HepG2 (cell line): Measurements from ENCODE around the gene KDELR3. TPM values are rescaled to one million over a fixed set of nuclear protein-coding genes. Genes with fewer than 3 reads are reported as not detected.

ENCODE experiments used
- ATAC-seq: fragments of 200-7000 bp; cut with Tn5 transposase; 3 replicates; pipeline ENCODE4 v1.9.1; 2020; ENCODE audit warnings: mild to moderate bottlenecking, moderate library complexity
- BruUV-seq: library from RNA; stranded (reverse); fragments of 400-500 nt; replicated peaks from 2 replicates; lab custom pipeline; 2021; lab: Mats Ljungman, UMichigan
- CTCF ChIA-PET: fragments of 300-600 bp; formaldehyde crosslinking; extraction: SDS; loops from one replicate; lab custom pipeline; 2021; ENCODE audit warnings: low total read pairs, inconsistent platforms, low intra/inter-chr PET ratio; lab: Yijun Ruan, JAX
- POLR2A ChIA-PET: fragments of 350-600 bp; sonication (Branson Sonifier 250); formaldehyde crosslinking; loops from one replicate; lab custom pipeline; 2020; ENCODE audit warnings: antibody characterized with exemption, inconsistent platforms; lab: Yijun Ruan, JAX
- DNase-seq: peaks from one replicate; pipeline ENCODE4 v3.0.0-alpha.2; 2015; ENCODE audit warnings: low spot score
- FAIRE-seq: peaks from 3 replicates; lab custom pipeline; 2011; peaks lifted over from hg19 to GRCh38; lab: Jason Lieb, UNC
- H2AFZ ChIP-seq: one replicate; pipeline ENCODE4 v1.6.1; 2011; ENCODE audit warnings: low read length, inconsistent platforms
- H3K27ac ChIP-seq: fragments of 300-600 bp; 3 replicates; pipeline ENCODE4 v1.8.0; 2011; ENCODE audit warnings: mixed run types, mild to moderate bottlenecking, mixed read lengths, low read length, inconsistent platforms; ENCODE audit not compliant: insufficient read depth; ENCODE audit errors: extremely low read length
- H3K27me3 ChIP-seq, 2 experiments: fragments of 200-600 bp in 1 of 2; 2 replicates in 1 of 2; 3 replicates in 1 of 2; pipeline versions ENCODE4 v1.6.0 to v1.8.0; 2011; ENCODE audit warnings: low read length in 2 of 2, mild to moderate bottlenecking in 2 of 2, moderate library complexity in 2 of 2, inconsistent platforms in 1 of 2; ENCODE audit not compliant: insufficient read depth in 2 of 2, control insufficient read depth in 1 of 2
- H3K36me3 ChIP-seq, 2 experiments: fragments of 200-600 bp in 1 of 2; replicated peaks in 1 of 2; 2 replicates in 1 of 2; 3 replicates in 1 of 2; pipeline versions ENCODE4 v1.5.1 to v1.8.0; 2011; ENCODE audit warnings: low read length in 2 of 2, inconsistent platforms in 1 of 2; ENCODE audit not compliant: insufficient read depth in 2 of 2, control insufficient read depth in 1 of 2
- H3K4me1 ChIP-seq: 2 replicates; pipeline ENCODE4 v1.5.1; 2012; ENCODE audit warnings: low read length, inconsistent platforms; ENCODE audit not compliant: insufficient read depth
- H3K4me2 ChIP-seq: 2 replicates; pipeline ENCODE4 v1.6.0; 2011; ENCODE audit warnings: low read depth, low read length, inconsistent platforms
- H3K4me3 ChIP-seq, 3 experiments: fragments of 200-600 bp in 1 of 3; sonication (generic), shearing (Covaris generic) in 1 of 3; replicated peaks in 1 of 3; 2 replicates each; pipeline ENCODE4 v1.5.1; 2011 to 2016; ENCODE audit warnings: low read length in 3 of 3, inconsistent platforms in 2 of 3, low read depth in 2 of 3, mild to moderate bottlenecking in 2 of 3, control low read depth in 1 of 3, mixed read lengths in 1 of 3; ENCODE audit not compliant: insufficient read depth in 1 of 3
- H3K79me2 ChIP-seq: one replicate; pipeline ENCODE4 v1.6.1; 2011; ENCODE audit warnings: low read length, inconsistent platforms; ENCODE audit not compliant: insufficient read depth
- H3K9ac ChIP-seq: 2 replicates; pipeline ENCODE4 v1.6.0; 2011; ENCODE audit warnings: mild to moderate bottlenecking, low read depth, low read length, inconsistent platforms; ENCODE audit not compliant: insufficient read depth
- H3K9me3 ChIP-seq: 2 replicates; pipeline ENCODE4 v1.5.1; 2012; ENCODE audit warnings: mild to moderate bottlenecking, low read length
- H4K20me1 ChIP-seq: 2 replicates; pipeline ENCODE4 v1.6.0; 2011; ENCODE audit warnings: inconsistent platforms, mild to moderate bottlenecking, low read length, moderate library complexity; ENCODE audit not compliant: insufficient read depth
- MAZ ChIP-seq, 2 experiments: sonication (generic) in 1 of 2; formaldehyde crosslinking in 1 of 2; IDR thresholded peaks; 2 replicates each; pipeline versions ENCODE4 v1.5.0 to v1.6.1; 2012 to 2020; ENCODE audit warnings: low read depth in 2 of 2, mild to moderate bottlenecking in 2 of 2, borderline replicate concordance in 1 of 2, improper control_type of control experiment in 1 of 2, low read length in 1 of 2, missing genetic modification reagents in 1 of 2, moderate library complexity in 1 of 2
- U2AF1 ChIP-seq: fragments of 200-400 bp; formaldehyde crosslinking; optimal IDR thresholded peaks from 2 replicates; pipeline ENCODE3; 2017; ENCODE audit warnings: mild to moderate bottlenecking, low read depth, low read length
- UBTF ChIP-seq: sonication (generic); formaldehyde crosslinking; IDR thresholded peaks from 2 replicates; pipeline ENCODE4 v1.4.0; 2020; ENCODE audit warnings: mild to moderate bottlenecking, missing genetic modification reagents
- ZBTB40 ChIP-seq, 2 experiments: fragments of 450-650 bp in 1 of 2; sonication (generic) in 1 of 2; formaldehyde crosslinking in 1 of 2; IDR thresholded peaks; 2 replicates each; pipeline versions ENCODE4 v1.6.1 to v1.8.0; 2016 to 2022; ENCODE audit warnings: antibody characterized with exemption in 1 of 2, mild to moderate bottlenecking in 1 of 2, missing genetic modification reagents in 1 of 2
- ZSCAN9 ChIP-seq: IDR thresholded peaks from 2 replicates; pipeline ENCODE4 v1.6.1; 2016; ENCODE audit warnings: borderline replicate concordance
- WGBS: methylation state at CpG from one replicate; pipeline ENCODE4 v1.1.6; 2017; ENCODE audit warnings: low lambda C conversion rate; 5-methylcytosine and 5-hydroxymethylcytosine counted together
- in situ Hi-C: cut with HindIII; loops from 2 replicates; pipeline ENCODE4 v1.10.0; 2017; ENCODE audit warnings: low pct_unique_long_range_greater_than_20kb; ENCODE audit not compliant: extremely low pct_ligation_motif_present
- intact Hi-C: fragments of 100-400 bp; cut with micrococcal nuclease; formaldehyde crosslinking; loops from one replicate; pipeline ENCODE4 v1.10.0; 2022; ENCODE audit not compliant: unreplicated experiment
- polyA plus RNA-seq, 8 experiments: library from polyadenylated mRNA; depleted of rRNA in 3 of 8; stranded (reverse) in 7 of 8; unstranded in 1 of 8; fragments of >200 nt; fragmentation: Illumina TruSeq in 4 of 8; extraction: Trizol in 4 of 8; gene quantifications; 2 replicates each; pipeline versions ENCODE4 v1.2.1 to v1.2.3, GENCODE V29; 2011 to 2016; ENCODE audit warnings: low read depth in 4 of 8, missing spikeins in 1 of 8, mixed read lengths in 1 of 8; ENCODE audit not compliant: insufficient read depth in 1 of 8
- total RNA-seq, 5 experiments: library from RNA; depleted of rRNA; stranded (reverse); fragments of >200 nt; fragmentation: Illumina TruSeq; extraction: Trizol; gene quantifications; 2 replicates each; pipeline ENCODE4 v1.2.3, GENCODE V29; 2016; ENCODE audit warnings: low read depth in 1 of 5
- TF ChIP-seq, protein P1 (sequence below): sonication (generic); formaldehyde crosslinking; IDR thresholded peaks from 2 replicates; pipeline ENCODE4 v1.4.0; 2020; ENCODE audit warnings: missing genetic modification reagents, borderline replicate concordance

Gene KDELR3
- total and polyA plus RNA-seq, 2 of the 13 experiments (the other 11 are each of a cell fraction or from before 2014, with no cell fraction given): 24.2 to 65.7 TPM

DNA sequence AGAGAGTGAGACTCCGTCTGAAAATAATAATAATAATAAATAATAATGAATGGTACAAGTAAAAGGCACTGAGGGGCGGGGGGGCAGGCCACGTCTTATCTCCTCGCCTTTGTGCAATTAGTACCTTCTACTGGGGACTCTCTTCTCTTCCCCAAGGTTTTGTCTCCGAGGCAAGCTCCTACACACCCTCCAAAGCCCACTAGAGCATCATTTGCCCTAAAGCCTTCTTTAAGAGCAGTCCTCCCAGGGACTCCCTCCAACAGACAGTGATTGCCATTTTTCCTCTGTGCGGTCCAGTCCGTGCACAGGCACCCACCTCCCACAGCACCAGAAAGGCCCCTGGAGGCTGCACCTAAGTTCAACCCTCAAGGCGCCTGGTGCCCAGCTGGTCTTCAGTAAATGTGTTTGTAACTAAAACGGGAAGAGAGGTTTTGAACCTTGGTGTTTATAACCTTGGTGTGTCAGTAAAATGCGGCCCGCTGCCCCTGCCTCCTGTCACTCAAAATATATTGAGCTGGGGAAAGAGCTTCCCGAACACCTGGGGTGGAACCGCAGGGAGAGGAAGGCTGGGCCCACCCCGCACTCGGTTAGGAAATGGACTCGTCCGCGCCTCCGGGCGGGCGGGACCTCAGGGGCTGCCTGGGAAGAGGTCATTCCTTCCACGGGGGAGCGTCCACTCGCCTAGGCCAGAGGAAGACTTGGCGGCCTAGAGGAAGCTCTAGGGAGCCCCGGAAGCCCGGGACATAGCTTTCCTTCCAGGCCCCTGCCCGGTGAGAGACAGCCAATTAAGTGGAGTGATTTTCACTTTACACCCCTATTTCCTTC, 4.7 kb upstream of the KDELR3 start:
- 14% methylated on average over 17 of the region's 28 CpGs for WGBS
- in situ Hi-C loops (no loop called here), intact Hi-C loops (loop anchor here (5.0 kb wide), 1 partner anchor 44 kb away; the partner anchor contains the start of gene DDX17)
- ChIA-PET POLR2A (interaction anchor here (0.7 to 2.1 kb wide), 10 partner anchors 13 to 105 kb away, joined by 3 to 8 read pairs (median 3); no protein-coding TSS in a partner anchor), CTCF (no interaction called here)
- peaks cover 75% of the 10 kb centered on the region for H3K4me1 ChIP-seq
- H3K9me3 ChIP-seq: no peaks in the 10 kb centered on the region
- no peaks in the 10 kb centered on the region for H4K20me1 ChIP-seq
- no peaks in the 10 kb centered on the region for H3K36me3 ChIP-seq
- no TSS peak for BruUV-seq
- ATAC-seq (peak; percentile 74), DNase-seq (peak; percentile 77), FAIRE-seq (no peak)
- H3K27ac ChIP-seq: no peak overlapping the region
- no peaks in the 10 kb centered on the region for H3K79me2 ChIP-seq
- H3K4me2 ChIP-seq: peak overlapping the region; percentile 89
- H2AFZ ChIP-seq: no peak overlapping the region
- H3K9ac ChIP-seq: peak overlapping the region; percentile 57
- H3K27me3 ChIP-seq: peaks cover 0 to 43% of the 10 kb centered on the region in 2 experiments; a peak in 3 of 5 replicates
- peak overlapping the region; percentile 42 to 61 (median 58) for H3K4me3 ChIP-seq
- TF ChIP-seq UBTF (CRISPR knock-in tag) (peak; percentile 41; the same call in 1 of the 2 replicates), MAZ (IDR thresholded peaks at IDR 0.05; ENCODE audit: borderline replicate concordance, low read depth, low read length) (peak; percentile 86; the same call in 1 of the 2 replicates), MAZ (CRISPR knock-in tag; IDR thresholded peaks at IDR 0.05; ENCODE audit: low read depth) (no peak), ZBTB40 (IDR thresholded peaks at IDR 0.05) (no peak), ZBTB40 (CRISPR knock-in tag; IDR thresholded peaks at IDR 0.05) (no peak), ZSCAN9 (CRISPR knock-in tag) (no peak), U2AF1 (no peak)
- TF ChIP-seq, protein P1, sequence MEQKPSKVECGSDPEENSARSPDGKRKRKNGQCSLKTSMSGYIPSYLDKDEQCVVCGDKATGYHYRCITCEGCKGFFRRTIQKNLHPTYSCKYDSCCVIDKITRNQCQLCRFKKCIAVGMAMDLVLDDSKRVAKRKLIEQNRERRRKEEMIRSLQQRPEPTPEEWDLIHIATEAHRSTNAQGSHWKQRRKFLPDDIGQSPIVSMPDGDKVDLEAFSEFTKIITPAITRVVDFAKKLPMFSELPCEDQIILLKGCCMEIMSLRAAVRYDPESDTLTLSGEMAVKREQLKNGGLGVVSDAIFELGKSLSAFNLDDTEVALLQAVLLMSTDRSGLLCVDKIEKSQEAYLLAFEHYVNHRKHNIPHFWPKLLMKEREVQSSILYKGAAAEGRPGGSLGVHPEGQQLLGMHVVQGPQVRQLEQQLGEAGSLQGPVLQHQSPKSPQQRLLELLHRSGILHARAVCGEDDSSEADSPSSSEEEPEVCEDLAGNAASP (CRISPR knock-in tag): no peak
